Spleen (tissue), 11 donors: ENCODE measurements around the gene MAST4. TPM values are rescaled to one million over a fixed set of nuclear protein-coding genes. Genes with fewer than 3 reads are reported as not detected.

ENCODE experiments used
- DNase-seq: peaks from one replicate; pipeline ENCODE4 v3.0.0-alpha.2; 2020
- H3K27ac ChIP-seq, 8 donors: fragments of 200-600 bp; sonication (generic) in 7 of 8; 1 replicate in 4 of 8; 2 replicates in 4 of 8; pipeline versions ENCODE4 v1.5.0 to v1.8.0; 2016 to 2021; ENCODE audit warnings: inconsistent platforms in 4 of 8, mild to moderate bottlenecking in 4 of 8, moderate library complexity in 1 of 8
- H3K27me3 ChIP-seq, 7 donors: fragments of 200-600 bp; sonication (generic) in 6 of 7; replicated peaks in 1 of 7; 1 replicate in 4 of 7; 2 replicates in 3 of 7; pipeline versions ENCODE4 v1.5.0 to v1.8.0; 2016 to 2021; ENCODE audit warnings: inconsistent platforms in 3 of 7, mild to moderate bottlenecking in 1 of 7
- H3K36me3 ChIP-seq, 6 donors: fragments of 200-600 bp; sonication (generic) in 5 of 6; 1 replicate in 4 of 6; 2 replicates in 2 of 6; pipeline versions ENCODE4 v1.5.0 to v1.8.0; 2016 to 2021; ENCODE audit warnings: inconsistent platforms in 2 of 6
- H3K4me1 ChIP-seq, 6 donors: fragments of 200-600 bp; sonication (generic) in 5 of 6; 1 replicate in 3 of 6; 2 replicates in 3 of 6; pipeline versions ENCODE4 v1.5.0 to v1.8.0; 2016 to 2021; ENCODE audit warnings: inconsistent platforms in 3 of 6
- H3K4me3 ChIP-seq, 8 donors: fragments of 200-600 bp; sonication (generic) in 7 of 8; 1 replicate in 4 of 8; 2 replicates in 4 of 8; pipeline versions ENCODE4 v1.5.0 to v1.8.0; 2016 to 2021; ENCODE audit warnings: inconsistent platforms in 4 of 8, mild to moderate bottlenecking in 4 of 8, moderate library complexity in 2 of 8
- H3K9me3 ChIP-seq, 8 donors: fragments of 200-600 bp; sonication (generic) in 7 of 8; 1 replicate in 4 of 8; 2 replicates in 4 of 8; pipeline versions ENCODE4 v1.5.0 to v1.8.0; 2016 to 2021; ENCODE audit warnings: inconsistent platforms in 4 of 8
- CTCF ChIP-seq, 11 experiments: fragments of 200-600 bp in 7 of 11; fragments of 450-650 bp in 4 of 11; sonication (generic) in 4 of 11; IDR thresholded peaks in 8 of 11; conservative IDR thresholded peaks in 3 of 11; 1 replicate in 7 of 11; 2 replicates in 4 of 11; pipeline versions ENCODE4 v1.4.0 to v1.8.0; 2016 to 2021; ENCODE audit warnings: antibody characterized with exemption in 11 of 11, inconsistent platforms in 4 of 11, mild to moderate bottlenecking in 1 of 11
- POLR2A ChIP-seq, 3 donors: fragments of 450-650 bp; IDR thresholded peaks; one replicate each; pipeline ENCODE4 v1.5.1; 2017; ENCODE audit warnings: antibody characterized with exemption in 3 of 3, mild to moderate bottlenecking in 1 of 3
- POLR2AphosphoS5 ChIP-seq, 3 donors: sonication (generic); formaldehyde crosslinking; IDR thresholded peaks; one replicate each; pipeline ENCODE4 v1.5.1; 2017; ENCODE audit warnings: antibody characterized with exemption in 3 of 3
- WGBS, 5 donors: extraction: QIAGEN DNeasy Blood & Tissue Kit in 3 of 5; methylation state at CpG; one replicate each; pipeline versions ENCODE4 v1.1.5 to v1.1.7; 2013 to 2018; 5-methylcytosine and 5-hydroxymethylcytosine counted together
- intact Hi-C: fragments of 100-400 bp; cut with DNase I; formaldehyde crosslinking; loops from one replicate; pipeline ENCODE4 v1.15.0; 2023; ENCODE audit warnings: low total_unique reads
- polyA plus RNA-seq, 3 donors: library from polyadenylated mRNA; stranded (reverse); fragments of 200-250 nt; gene quantifications; one replicate each; pipeline ENCODE4 v1.2.1, GENCODE V29; 2013
- total RNA-seq, 7 donors: library from RNA; depleted of rRNA in 3 of 7; stranded (reverse); fragments of >200 nt in 3 of 7; fragmentation: NEBNext Ultra II Directional in 4 of 7; extraction: Animal tissue kit (Norgen Biotek cat#: 25700) in 4 of 7; gene quantifications; one replicate each; pipeline versions ENCODE4 v1.1.0 to v1.2.1, GENCODE V29; 2016 to 2021
- donor health status: healthy with polysubstance abuse.
- donor health status: DM: no; HTN: no; CAD: no; lungs with moderate emphysema.
- donor health status: DM: no; HTN: no; CAD: no.
- donor health status: Bipolar disorder and iron deficiency.
- donor health status: healthy.
- donor health status: DM: no; HTN: no; CAD: no.
- donor health status: DM: yes; HTN: yes; CAD: no.

The MAST4 gene
- total and polyA plus RNA-seq, 10 donors, result 2.5 to 43.7 (median 25.4) TPM

- Histone ChIP-seq H3K36me3 (peaks cover 0 to 52% (median 22%) of the 10 kb centered on the region in 6 donors), H3K27me3 (no peaks in the 10 kb centered on the region), H3K4me1 (peaks cover 0 to 90% (median 23%) of the 10 kb centered on the region in 6 donors), H3K4me3 (no peak overlapping the region), H3K27ac (peak overlapping the region in 2 of 8 donors; percentile 17 to 24), H3K9me3 (no peaks in the 10 kb centered on the region)
- TF ChIP-seq POLR2AphosphoS5 (IDR thresholded peaks at IDR 0.05) (peak in 1 of 3 donors; percentile 11), CTCF (IDR thresholded peaks at IDR 0.05 in 8 of 11, conservative IDR thresholded peaks at IDR 0.05 in 3 of 11) (no peak)
- intact Hi-C loops, result no loop called here
- 96 to 99% (median 97%) methylated on average over 44 of the region's 44 CpGs for WGBS, 5 donors
- DNase-seq, result peak; percentile 73
These were observed 567.1 kb downstream of the MAST4 start for GRCh38 chr5:67163231-67163756.

- H3K4me1 ChIP-seq, result peaks cover 0 to 86% (median 23%) of the 10 kb centered on the region in 6 donors
- intact Hi-C loops, result no loop called here
- no peak overlapping the region for H3K4me3 ChIP-seq
- WGBS, 5 donors, result 93 to 96% (median 93%) methylated on average over 32 to 33 of the region's 33 CpGs
- peak; percentile 78 for DNase-seq
- TF ChIP-seq CTCF (IDR thresholded peaks at IDR 0.05 in 8 of 11, conservative IDR thresholded peaks at IDR 0.05 in 3 of 11) (no peak), POLR2A (IDR thresholded peaks at IDR 0.05) (no peak), POLR2AphosphoS5 (IDR thresholded peaks at IDR 0.05) (peak in 1 of 3 donors; percentile 7)
- peak overlapping the region in 2 of 8 donors; percentile 93 to 94 for H3K27ac ChIP-seq
- H3K9me3 ChIP-seq, result no peaks in the 10 kb centered on the region
- no peaks in the 10 kb centered on the region for H3K27me3 ChIP-seq
- peaks cover 0 to 52% (median 22%) of the 10 kb centered on the region in 6 donors for H3K36me3 ChIP-seq
These were observed 567.8 kb downstream of the MAST4 start for GRCh38 chr5:67163863-67164595.

- TF ChIP-seq POLR2A (IDR thresholded peaks at IDR 0.05), result no peak
- no peak for TF ChIP-seq CTCF (IDR thresholded peaks at IDR 0.05 in 8 of 11, conservative IDR thresholded peaks at IDR 0.05 in 3 of 11)
- no peak for TF ChIP-seq POLR2AphosphoS5 (IDR thresholded peaks at IDR 0.05)
- intact Hi-C loops, result loop anchor here (5.0 kb wide), 1 partner anchor 42 kb away; no protein-coding TSS in a partner anchor
- H3K9me3 ChIP-seq, result no peaks in the 10 kb centered on the region
- H3K27ac ChIP-seq, result peak overlapping the region in 7 of 8 donors; percentile 86 to 94 (median 91)
- H3K27me3 ChIP-seq, result no peaks in the 10 kb centered on the region
- peaks cover 0 to 54% (median 22%) of the 10 kb centered on the region in 6 donors for H3K36me3 ChIP-seq
- peaks cover 0 to 78% (median 23%) of the 10 kb centered on the region in 6 donors for H3K4me1 ChIP-seq
- H3K4me3 ChIP-seq, result peak overlapping the region in 2 of 8 donors; percentile 40 to 67
- DNase-seq, result peak; percentile 75
- 94 to 98% (median 95%) methylated on average over 11 to 17 of the region's 17 CpGs for WGBS, 5 donors
These were observed 568.8 kb downstream of the MAST4 start for GRCh38 chr5:67164856-67165525.
